ENCODE measurements around the gene NFATC1. TPM values are rescaled to one million over a fixed set of nuclear protein-coding genes. Genes with fewer than 3 reads are reported as not detected.

The NFATC1 gene
- polyA plus RNA-seq (ENCODE audit: insufficient read length in 4 of 4) = 1 to 10 TPM; 5.7 to 6.3 (median 6.1) TPM

- DNase-seq (ENCODE audit: low read depth in 4 of 4, low spot score in 2 of 4) = no peak
These were observed at the start of gene NFATC1 for GRCh38 chr18:79395761-79396404. NFATC1 (plus strand) TSS chr18:79395930; CDS start chr18:79396225, 295 bp downstream.

GRCh38 chr18:79345981-79346380 is 49.7 kb upstream of the NFATC1 start:
- no peak for DNase-seq (ENCODE audit: low read depth in 4 of 4, low spot score in 2 of 4)

GRCh38 chr18:79348066-79348465 is 47.7 kb upstream of the NFATC1 start:
- DNase-seq (ENCODE audit: low read depth in 4 of 4, low spot score in 2 of 4) = no peak

- DNase-seq (ENCODE audit: low read depth in 4 of 4, low spot score in 2 of 4) = no peak
These were observed 43.3 kb upstream of the NFATC1 start for GRCh38 chr18:79352432-79352831.

- peak in 2 of 4 donors; percentile 1 to 15 for DNase-seq (ENCODE audit: low read depth in 4 of 4, low spot score in 2 of 4)
These were observed 42.5 kb upstream of the NFATC1 start for GRCh38 chr18:79353267-79353666.

GRCh38 chr18:79354350-79354749 is 41.4 kb upstream of the NFATC1 start:
- DNase-seq (ENCODE audit: low read depth in 4 of 4, low spot score in 2 of 4) = no peak

- DNase-seq (ENCODE audit: low read depth in 4 of 4, low spot score in 2 of 4) = no peak
These were observed 40.0 kb upstream of the NFATC1 start for GRCh38 chr18:79355433-79356335.

- DNase-seq (ENCODE audit: low read depth in 4 of 4, low spot score in 2 of 4) = no peak
These were observed 39.3 kb upstream of the NFATC1 start for GRCh38 chr18:79356435-79356834.

GRCh38 chr18:79360933-79361332 is 34.8 kb upstream of the NFATC1 start:
- DNase-seq (ENCODE audit: low read depth in 4 of 4, low spot score in 2 of 4) = no peak

- DNase-seq (ENCODE audit: low read depth in 4 of 4, low spot score in 2 of 4) = no peak
These were observed 33.8 kb upstream of the NFATC1 start for GRCh38 chr18:79361766-79362522.

- no peak for DNase-seq (ENCODE audit: low read depth in 4 of 4, low spot score in 2 of 4)
These were observed 30.0 kb upstream of the NFATC1 start for GRCh38 chr18:79365701-79366100.

GRCh38 chr18:79366177-79367094 is 29.3 kb upstream of the NFATC1 start:
- DNase-seq (ENCODE audit: low read depth in 4 of 4, low spot score in 2 of 4) = no peak

- DNase-seq (ENCODE audit: low read depth in 4 of 4, low spot score in 2 of 4) = no peak
These were observed 28.2 kb upstream of the NFATC1 start for GRCh38 chr18:79367480-79367879.

GRCh38 chr18:79367989-79368388 is 27.7 kb upstream of the NFATC1 start:
- no peak for DNase-seq (ENCODE audit: low read depth in 4 of 4, low spot score in 2 of 4)

- no peak for DNase-seq (ENCODE audit: low read depth in 4 of 4, low spot score in 2 of 4)
These were observed 27.0 kb upstream of the NFATC1 start for GRCh38 chr18:79368681-79369080.

GRCh38 chr18:79371561-79372121 is 24.1 kb upstream of the NFATC1 start:
- no peak for DNase-seq (ENCODE audit: low read depth in 4 of 4, low spot score in 2 of 4)

GRCh38 chr18:79372461-79372860 is 23.3 kb upstream of the NFATC1 start:
- DNase-seq (ENCODE audit: low read depth in 4 of 4, low spot score in 2 of 4) = no peak

- DNase-seq (ENCODE audit: low read depth in 4 of 4, low spot score in 2 of 4) = no peak
These were observed 22.7 kb upstream of the NFATC1 start for GRCh38 chr18:79372991-79373390.

- no peak for DNase-seq (ENCODE audit: low read depth in 4 of 4, low spot score in 2 of 4)
These were observed 22.0 kb upstream of the NFATC1 start for GRCh38 chr18:79373736-79374135.
